Endothelial cell of umbilical vein (primary cell): ENCODE measurements around the gene DRAM1. TPM values are rescaled to one million over a fixed set of nuclear protein-coding genes. Genes with fewer than 3 reads are reported as not detected.
"Not testable (repeated sequence)": the region's sequence is repeated elsewhere in the genome, so short reads cannot be mapped to it uniquely, and the experiment has no call there.

ENCODE experiments used
- BruUV-seq: library from RNA; stranded (reverse); fragments of 400-500 nt; replicated peaks from 2 replicates; lab custom pipeline; 2021; lab: Mats Ljungman, UMichigan
- CTCF ChIA-PET: fragments of 300-600, 350-600 bp; sonication (Branson Sonifier 250); formaldehyde crosslinking; loops from one replicate; lab custom pipeline; 2021; ENCODE audit warnings: antibody characterized with exemption, inconsistent platforms; lab: Charles Lee
- POLR2A ChIA-PET: fragments of 300-600, 350-600 bp; sonication (Branson Sonifier 250); formaldehyde crosslinking; loops from one replicate; lab custom pipeline; 2021; ENCODE audit warnings: antibody characterized with exemption, inconsistent platforms; lab: Charles Lee
- DNase-seq: peaks from one replicate; pipeline ENCODE4 v3.0.0-alpha.2; 2011; ENCODE audit warnings: low read depth, low spot score
- FAIRE-seq: peaks from 2 replicates; lab custom pipeline; 2011; peaks lifted over from hg19 to GRCh38; lab: Jason Lieb, UNC
- H2AFZ ChIP-seq: 2 replicates; pipeline ENCODE4 v1.6.0; 2012; ENCODE audit warnings: low read depth, low read length, control low read depth, inconsistent platforms
- H3K27ac ChIP-seq: 2 replicates; pipeline ENCODE4 v1.5.1; 2011; ENCODE audit warnings: low read depth, mild to moderate bottlenecking, control low read depth, low read length, moderate library complexity; ENCODE audit not compliant: insufficient read depth
- H3K27me3 ChIP-seq, 2 experiments: 2 replicates each; pipeline versions ENCODE4 v1.6.0 to v1.6.1; 2011; ENCODE audit warnings: low read length in 2 of 2, mixed read lengths in 1 of 2; ENCODE audit not compliant: control insufficient read depth in 2 of 2, insufficient read depth in 2 of 2
- H3K36me3 ChIP-seq, 2 experiments: 2 replicates in 1 of 2; 3 replicates in 1 of 2; pipeline ENCODE4 v1.5.1; 2011; ENCODE audit warnings: low read length in 2 of 2, mild to moderate bottlenecking in 1 of 2, moderate library complexity in 1 of 2; ENCODE audit not compliant: control insufficient read depth in 2 of 2, insufficient read depth in 2 of 2; ENCODE audit errors: extremely low read depth in 1 of 2
- H3K4me1 ChIP-seq: 3 replicates; pipeline ENCODE4 v1.5.1; 2011; ENCODE audit warnings: mild to moderate bottlenecking, low read length; ENCODE audit not compliant: control insufficient read depth, insufficient read depth; ENCODE audit errors: extremely low read depth
- H3K4me2 ChIP-seq: 2 replicates; pipeline ENCODE4 v1.6.1; 2011; ENCODE audit warnings: low read length, control low read depth, mixed read lengths; ENCODE audit not compliant: insufficient read depth
- H3K4me3 ChIP-seq, 3 experiments: fragments of 200-600 bp in 1 of 3; sonication (generic), shearing (Covaris generic) in 1 of 3; replicated peaks in 1 of 3; 2 replicates each; pipeline ENCODE4 v1.5.1; 2011 to 2016; ENCODE audit warnings: control low read depth in 3 of 3, low read length in 3 of 3, mild to moderate bottlenecking in 2 of 3, inconsistent platforms in 1 of 3, low read depth in 1 of 3, moderate library complexity in 1 of 3; ENCODE audit not compliant: insufficient read depth in 1 of 3
- H3K79me2 ChIP-seq: 2 replicates; pipeline ENCODE4 v1.6.0; 2012; ENCODE audit warnings: low read length, inconsistent platforms; ENCODE audit not compliant: control insufficient read depth, insufficient read depth
- H3K9ac ChIP-seq: replicated peaks from 2 replicates; pipeline ENCODE3; 2011; ENCODE audit warnings: low read length, control low read depth; ENCODE audit not compliant: insufficient read depth; ENCODE audit errors: extremely low read depth
- H3K9me1 ChIP-seq: replicated peaks from 3 replicates; pipeline ENCODE4 v1.6.0; 2011; ENCODE audit warnings: mild to moderate bottlenecking, low read length; ENCODE audit not compliant: control insufficient read depth, insufficient read depth; ENCODE audit errors: extremely low read depth
- H3K9me3 ChIP-seq: replicated peaks from 2 replicates; pipeline ENCODE4 v1.5.1; 2012; ENCODE audit warnings: low read length, inconsistent platforms; ENCODE audit not compliant: control insufficient read depth, insufficient read depth
- H4K20me1 ChIP-seq: replicated peaks from 2 replicates; pipeline ENCODE3; 2011; ENCODE audit warnings: mild to moderate bottlenecking, low read length; ENCODE audit not compliant: control insufficient read depth, insufficient read depth; ENCODE audit errors: extremely low read depth
- CTCF ChIP-seq, 2 donors: IDR thresholded peaks; 1 replicate in 1 of 2; 2 replicates in 1 of 2; pipeline ENCODE4 v1.5.1; 2011; ENCODE audit warnings: low read length in 2 of 2, mild to moderate bottlenecking in 2 of 2, moderate library complexity in 2 of 2, control low read depth in 1 of 2, inconsistent platforms in 1 of 2, low read depth in 1 of 2; ENCODE audit not compliant: insufficient read depth in 1 of 2; ENCODE audit errors: extremely low read depth in 1 of 2
- EZH2 ChIP-seq: IDR thresholded peaks from 2 replicates; pipeline ENCODE4 v1.6.1; 2012; ENCODE audit warnings: borderline replicate concordance, low read depth, mild to moderate bottlenecking, moderate library complexity, low read length, inconsistent platforms; ENCODE audit not compliant: severe bottlenecking
- GATA2 ChIP-seq: IDR thresholded peaks from 2 replicates; pipeline ENCODE4 v1.7.0; 2011; ENCODE audit warnings: low read depth, mild to moderate bottlenecking, moderate library complexity, mixed read lengths, low read length; ENCODE audit not compliant: insufficient read length, insufficient read depth
- JUN ChIP-seq: IDR thresholded peaks from 2 replicates; pipeline ENCODE4 v1.6.1; 2011; ENCODE audit warnings: borderline replicate concordance, low read depth; ENCODE audit not compliant: insufficient read length, insufficient read depth
- MYC ChIP-seq: IDR thresholded peaks from one replicate; pipeline ENCODE4 v1.6.1; 2011; ENCODE audit warnings: mild to moderate bottlenecking, low read depth, low read length
- POLR2A ChIP-seq: IDR thresholded peaks from 2 replicates; pipeline ENCODE4 v1.6.1; 2012; ENCODE audit warnings: low read depth, mild to moderate bottlenecking, control low read depth, low read length
- POLR2AphosphoS5 ChIP-seq: IDR thresholded peaks from 2 replicates; pipeline ENCODE4 v1.6.1; 2012; ENCODE audit warnings: low read depth, mild to moderate bottlenecking, control low read depth, low read length, moderate library complexity; ENCODE audit not compliant: insufficient read depth
- dilution Hi-C: fragments of 300-500 bp; cut with MboI; formaldehyde crosslinking; loops from one replicate; pipeline ENCODE4 v1.15.0; 2019; ENCODE audit warnings: low sequenced_read_pairs; ENCODE audit not compliant: extremely low pct_ligation_motif_present
- intact Hi-C: fragments of 100-400 bp; cut with micrococcal nuclease; formaldehyde crosslinking; loops from one replicate; pipeline ENCODE4 v1.10.0; 2022
- polyA plus RNA-seq, 4 experiments: library from polyadenylated mRNA; depleted of rRNA in 3 of 4; stranded (reverse) in 3 of 4; unstranded in 1 of 4; fragments of >200 nt; gene quantifications; 2 replicates each; pipeline versions ENCODE4 v1.2.1 to v1.2.3, GENCODE V29; 2011 to 2012; ENCODE audit warnings: missing spikeins in 1 of 4
- total RNA-seq: library from RNA; stranded (reverse); gene quantifications from 2 replicates; pipeline ENCODE4 v1.2.3, GENCODE V29; 2021
- TF ChIP-seq, protein P1 (sequence below): IDR thresholded peaks from 2 replicates; pipeline ENCODE4 v1.6.1; 2011; ENCODE audit not compliant: insufficient read depth, insufficient read length

Gene DRAM1
- total and polyA plus RNA-seq, 2 donors (not counting 3 experiments of a cell fraction or from before 2014, with no cell fraction given), result 24.6 to 46.3 TPM

DNA sequence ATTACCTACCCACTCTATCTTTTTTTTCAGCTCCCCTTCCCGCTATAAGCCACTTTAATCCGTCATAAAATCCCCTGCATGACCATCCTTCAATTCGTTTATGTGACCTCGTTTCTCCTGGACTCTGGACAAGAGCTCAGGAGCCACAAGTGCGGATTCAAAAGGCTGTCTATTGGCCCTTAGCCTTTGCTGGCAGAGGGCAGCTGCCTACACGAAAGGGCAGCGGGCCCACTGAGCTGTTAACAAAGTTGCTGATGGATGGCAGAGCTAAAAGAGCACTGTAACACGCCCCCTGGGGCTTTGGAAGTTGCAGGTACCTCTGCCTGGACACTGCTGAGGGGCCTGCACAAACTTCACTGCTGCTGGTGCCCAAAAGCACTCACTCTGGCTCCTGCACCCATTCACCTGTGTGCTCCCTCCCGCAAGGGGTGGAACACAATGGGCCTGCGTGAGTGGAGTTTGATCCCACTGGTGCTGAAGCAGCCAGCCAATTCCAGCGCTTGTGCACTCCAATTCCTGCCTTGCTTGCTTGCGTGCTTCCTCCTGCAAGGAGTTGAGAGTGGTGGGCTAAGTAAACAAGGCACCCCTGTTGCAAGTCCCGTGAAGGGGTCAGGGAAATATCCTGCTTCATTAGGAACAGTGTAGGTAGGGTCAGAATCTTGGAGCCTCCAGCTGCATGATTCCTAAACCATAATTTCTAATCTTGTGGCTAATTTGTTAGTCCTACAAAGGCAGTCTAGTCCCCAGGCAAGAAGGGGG lies 10.6 kb upstream of the DRAM1 start:
- H3K36me3 ChIP-seq, result no peaks in the 10 kb centered on the region
- no peak for DNase-seq
- BruUV-seq, result no TSS peak
- H3K9me3 ChIP-seq, result no peaks in the 10 kb centered on the region
- H3K27ac ChIP-seq, result no peak overlapping the region
- CTCF ChIA-PET, result interaction anchor here (0.8 to 1.8 kb wide), 3 partner anchors 9 to 27 kb away, joined by 3 to 7 read pairs (median 5); no protein-coding TSS in a partner anchor
- no peaks in the 10 kb centered on the region for H3K79me2 ChIP-seq
- no peak for TF ChIP-seq MYC
- TF ChIP-seq POLR2AphosphoS5, result no peak
- TF ChIP-seq POLR2A, result no peak
- TF ChIP-seq, protein P1, sequence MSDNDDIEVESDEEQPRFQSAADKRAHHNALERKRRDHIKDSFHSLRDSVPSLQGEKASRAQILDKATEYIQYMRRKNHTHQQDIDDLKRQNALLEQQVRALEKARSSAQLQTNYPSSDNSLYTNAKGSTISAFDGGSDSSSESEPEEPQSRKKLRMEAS, result no peak
- TF ChIP-seq EZH2, result no peak
- no peak for TF ChIP-seq GATA2
- no peak for TF ChIP-seq CTCF (IDR thresholded peaks at IDR 0.05; ENCODE audit: extremely low read depth in 1 of 2, insufficient read depth in 1 of 2, low read depth in 1 of 2, low read length in 2 of 2)
- TF ChIP-seq JUN, result no peak
- H3K9ac ChIP-seq, result no peak overlapping the region
- H3K4me2 ChIP-seq, result no peak overlapping the region
- no peak overlapping the region for H2AFZ ChIP-seq
- H3K9me1 ChIP-seq, result no peaks in the 10 kb centered on the region
- dilution Hi-C loops (no loop called here), intact Hi-C loops (no loop called here)
- no peak for FAIRE-seq
- no peaks in the 10 kb centered on the region for H3K4me1 ChIP-seq
- no peaks in the 10 kb centered on the region for H4K20me1 ChIP-seq
- POLR2A ChIA-PET, result no interaction called here
- H3K4me3 ChIP-seq, result no peak overlapping the region
- no peaks in the 10 kb centered on the region for H3K27me3 ChIP-seq

DNA sequence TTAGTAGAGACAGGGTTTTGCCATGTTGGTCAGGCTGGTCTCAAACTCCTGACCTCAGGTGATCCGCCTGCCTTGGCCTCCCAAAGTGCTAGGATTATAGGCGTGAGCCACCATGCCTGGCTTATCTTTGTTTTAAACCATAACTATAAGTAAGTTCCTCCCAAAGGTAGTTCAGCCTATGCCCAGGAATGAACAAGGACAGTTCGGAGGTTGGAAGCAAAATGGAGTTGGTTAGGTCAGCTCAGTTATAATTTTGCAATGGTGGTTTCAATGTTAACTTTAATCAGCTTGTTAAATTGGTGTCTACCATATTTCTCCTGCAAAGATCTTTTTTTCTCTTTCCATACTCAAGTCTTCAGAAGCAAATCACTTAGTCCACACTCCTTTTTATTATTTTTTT lies 9.8 kb upstream of the DRAM1 start:
- H3K4me3 ChIP-seq, H3K4me1 ChIP-seq, H3K79me2 ChIP-seq, H4K20me1 ChIP-seq, H3K9me1 ChIP-seq, H3K9ac ChIP-seq, dilution Hi-C loops, BruUV-seq, H3K27me3 ChIP-seq, DNase-seq, H2AFZ ChIP-seq, POLR2A ChIA-PET, H3K9me3 ChIP-seq, H3K36me3 ChIP-seq, intact Hi-C loops, FAIRE-seq, H3K27ac ChIP-seq, H3K4me2 ChIP-seq: not testable (repeated sequence)
- CTCF ChIA-PET, result interaction anchor here (1.8 kb wide), 1 partner anchor 28 kb away, joined by 5 read pairs; no protein-coding TSS in a partner anchor
